ENCODE data around the gene EIF2B5.
A peak's percentile ranks its signal among the peaks of the same experiment; 100 is the strongest.

Gene EIF2B5

DNA sequence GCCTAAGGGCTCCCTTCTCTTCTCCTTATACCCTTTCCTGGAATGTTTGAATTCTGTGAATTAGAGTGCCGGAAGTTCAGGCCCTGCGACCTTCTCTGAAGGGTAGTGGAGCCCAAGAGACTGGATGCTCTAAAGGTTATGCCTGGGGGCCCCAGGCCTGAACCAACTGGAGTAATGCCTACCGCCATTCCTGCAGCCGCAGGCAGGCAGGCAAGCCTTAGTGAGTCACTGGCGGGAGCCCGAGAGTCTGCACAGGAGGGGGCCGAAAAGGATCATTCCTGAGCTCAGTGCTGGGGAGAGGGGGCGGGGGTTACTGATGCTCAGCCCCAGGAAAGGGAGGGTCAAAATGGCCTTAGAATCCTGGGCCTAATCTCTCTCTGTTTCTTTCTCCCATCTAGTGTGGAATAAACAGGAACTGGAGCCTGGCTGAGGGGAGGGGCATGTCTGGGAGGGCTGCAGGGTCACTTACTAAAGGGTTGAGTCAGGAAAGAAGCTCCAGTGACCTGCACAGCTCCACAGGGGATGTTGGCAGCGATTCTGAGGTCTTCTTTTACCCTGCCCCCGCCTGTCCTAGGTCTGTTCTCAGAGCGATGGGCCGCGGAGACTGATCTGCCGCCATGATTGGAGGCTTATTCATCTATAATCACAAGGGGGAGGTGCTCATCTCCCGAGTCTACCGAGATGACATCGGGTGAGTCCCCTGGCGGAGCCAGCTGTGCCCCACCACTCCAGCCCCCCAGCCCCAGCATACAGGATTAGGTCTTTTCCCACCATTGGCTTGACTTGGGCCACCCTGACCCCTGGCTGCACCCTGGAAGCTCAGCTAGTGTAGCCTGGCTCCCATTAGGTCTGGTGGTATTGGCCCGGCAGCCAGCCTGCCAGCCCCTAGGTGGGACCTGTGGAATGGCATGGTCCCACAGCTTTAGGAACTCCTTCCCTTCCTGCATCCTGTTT lies 41.5 kb downstream of the EIF2B5 start:
- peak; percentile 98 for DNase-seq (ENCODE audit: low read depth)
- H3K4me3 ChIP-seq (ENCODE audit: low read depth, low read length): peak overlapping the region; percentile 100
- TF ChIP-seq CTCF (conservative IDR thresholded peaks at IDR 0.05; ENCODE audit: low read depth, low read length): no peak

DNA sequence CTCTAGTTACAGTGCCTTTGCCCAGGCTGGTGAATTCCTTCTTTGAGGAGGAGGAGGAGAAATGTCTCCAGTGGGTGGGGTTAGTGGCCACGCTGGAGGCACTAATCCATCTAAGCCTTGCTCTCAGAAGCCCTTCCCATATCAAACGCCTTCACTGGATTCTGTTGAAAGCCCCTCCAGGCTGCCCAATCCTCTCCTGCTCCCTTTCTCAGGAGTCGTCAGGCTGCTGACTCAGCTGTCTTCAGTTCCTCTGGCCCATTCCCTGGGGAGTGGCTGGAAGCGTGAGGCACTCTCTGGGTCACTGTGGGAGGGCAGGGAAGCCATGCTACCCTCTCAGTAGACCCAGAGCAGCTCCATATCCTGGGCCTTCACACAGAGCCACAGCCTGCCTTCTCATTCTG lies 42.2 kb downstream of the EIF2B5 start:
- TF ChIP-seq CTCF (conservative IDR thresholded peaks at IDR 0.05; ENCODE audit: low read depth, low read length): no peak
- DNase-seq (ENCODE audit: low read depth): peak; percentile 60
- peak overlapping the region; percentile 100 for H3K4me3 ChIP-seq (ENCODE audit: low read depth, low read length)

DNA sequence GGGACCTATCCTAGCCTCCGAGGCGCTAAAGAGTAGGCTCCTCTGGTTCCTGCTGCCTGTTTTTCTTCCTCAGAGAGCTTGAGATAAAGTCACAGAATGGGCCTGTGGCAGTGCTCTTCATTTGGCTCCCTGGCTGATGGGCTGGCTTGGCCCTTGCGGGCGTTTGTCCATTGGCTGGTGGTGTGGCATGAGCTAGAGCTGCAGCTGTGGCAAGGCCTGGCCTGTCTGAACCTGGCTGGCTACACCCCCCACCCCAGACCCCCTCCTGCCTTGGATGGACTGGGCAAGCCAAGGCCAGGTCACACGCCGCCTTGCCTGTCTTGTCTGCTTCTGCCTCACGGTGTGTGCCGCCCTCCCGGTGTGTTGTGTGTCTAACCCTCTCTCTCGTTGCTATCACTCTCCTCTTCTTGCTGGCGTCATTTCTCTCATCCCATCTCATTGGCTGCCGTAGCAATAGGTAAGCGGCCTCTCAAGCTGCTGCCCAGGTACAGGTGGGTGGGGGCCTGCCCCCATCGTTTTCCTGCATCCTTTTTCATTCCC lies 42.7 kb downstream of the EIF2B5 start:
- DNase-seq (ENCODE audit: low read depth): no peak
- no peak for TF ChIP-seq CTCF (conservative IDR thresholded peaks at IDR 0.05; ENCODE audit: low read depth, low read length)
- peak overlapping the region; percentile 100 for H3K4me3 ChIP-seq (ENCODE audit: low read depth, low read length)

DNA sequence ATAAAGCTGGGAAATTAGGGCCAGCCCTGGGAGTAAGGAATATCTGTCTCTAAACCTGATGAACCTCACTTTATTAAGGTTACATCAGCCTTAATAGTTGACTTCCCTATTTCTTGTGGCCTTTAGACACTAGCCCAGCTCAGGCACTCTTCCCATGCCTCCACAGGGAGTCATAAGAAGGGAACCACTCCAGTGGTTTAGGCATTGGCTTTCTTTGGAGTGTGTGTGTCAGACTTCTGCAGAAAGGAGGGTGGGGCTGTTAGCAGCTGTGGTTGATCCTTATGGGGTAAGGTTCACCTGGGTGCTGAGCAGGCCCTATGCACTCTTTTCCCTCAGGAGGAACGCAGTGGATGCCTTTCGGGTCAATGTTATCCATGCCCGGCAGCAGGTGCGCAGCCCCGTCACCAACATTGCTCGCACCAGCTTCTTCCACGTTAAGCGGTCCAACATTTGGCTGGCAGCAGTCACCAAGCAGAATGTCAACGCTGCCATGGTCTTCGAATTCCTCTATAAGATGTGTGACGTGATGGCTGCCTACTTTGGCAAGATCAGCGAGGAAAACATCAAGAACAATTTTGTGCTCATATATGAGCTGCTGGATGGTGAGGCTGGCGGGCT lies 43.5 kb downstream of the EIF2B5 start:
- DNase-seq (ENCODE audit: low read depth): no peak
- H3K4me3 ChIP-seq (ENCODE audit: low read depth, low read length): no peak overlapping the region
- no peak for TF ChIP-seq CTCF (conservative IDR thresholded peaks at IDR 0.05; ENCODE audit: low read depth, low read length)

DNA sequence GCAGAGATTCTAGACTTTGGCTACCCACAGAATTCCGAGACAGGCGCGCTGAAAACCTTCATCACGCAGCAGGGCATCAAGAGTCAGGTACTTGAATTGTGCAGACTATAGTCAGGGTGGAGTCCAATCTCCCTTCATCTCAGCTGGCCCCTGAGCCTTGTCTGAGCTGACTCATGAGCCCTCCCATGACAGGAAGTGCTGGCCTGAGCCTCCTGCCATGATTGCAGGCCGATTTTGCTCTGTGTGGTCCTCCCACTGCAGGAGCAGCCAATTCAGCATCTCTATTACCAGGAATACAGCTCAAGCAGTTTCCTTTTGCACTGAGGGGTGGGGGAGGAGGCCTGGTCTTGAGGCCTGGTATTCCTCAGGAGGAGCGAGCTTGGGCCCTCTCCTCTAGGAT lies 45.0 kb downstream of the EIF2B5 start:
- H3K4me3 ChIP-seq (ENCODE audit: low read depth, low read length): no peak overlapping the region
- no peak for TF ChIP-seq CTCF (conservative IDR thresholded peaks at IDR 0.05; ENCODE audit: low read depth, low read length)
- peak; percentile 84 for DNase-seq (ENCODE audit: low read depth)

GRCh38 chr3:184181596-184181995 lies 46.4 kb downstream of the EIF2B5 start:
- no peak overlapping the region for H3K4me3 ChIP-seq (ENCODE audit: low read depth, low read length)
- no peak for DNase-seq (ENCODE audit: low read depth)
- no peak for TF ChIP-seq CTCF (conservative IDR thresholded peaks at IDR 0.05; ENCODE audit: low read depth, low read length)

Measured in choroid plexus epithelial cell (primary cell).